Esophagus muscularis mucosa (tissue), 4 donors: ENCODE results near the gene UFM1. TPM values are rescaled to one million over a fixed set of nuclear protein-coding genes. Genes with fewer than 3 reads are reported as not detected.

Source experiments
- DNase-seq: peaks from one replicate; pipeline ENCODE4 v3.0.0-alpha.2; 2017; ENCODE audit errors: extremely low spot score
- H3K27ac ChIP-seq, 4 donors: fragments of 200-600 bp; sonication (generic); replicated peaks in 1 of 4; 1 replicate in 3 of 4; 2 replicates in 1 of 4; pipeline ENCODE4 v1.5.1; 2016 to 2019; ENCODE audit warnings: mild to moderate bottlenecking in 1 of 4
- H3K27me3 ChIP-seq, 4 donors: fragments of 200-600 bp; sonication (generic); one replicate each; pipeline versions ENCODE4 v1.5.1 to v1.6.0; 2016 to 2019
- H3K36me3 ChIP-seq, 4 donors: fragments of 200-600 bp; sonication (generic); one replicate each; pipeline ENCODE4 v1.5.1; 2016 to 2019
- H3K4me1 ChIP-seq, 4 donors: fragments of 200-600 bp; sonication (generic); one replicate each; pipeline ENCODE4 v1.5.1; 2016 to 2019
- H3K4me3 ChIP-seq, 4 donors: fragments of 200-600 bp; sonication (generic); 1 replicate in 2 of 4; 2 replicates in 2 of 4; pipeline ENCODE4 v1.5.1; 2016 to 2019; ENCODE audit warnings: mild to moderate bottlenecking in 4 of 4, moderate library complexity in 1 of 4
- H3K9me3 ChIP-seq, 4 donors: fragments of 200-600 bp; sonication (generic); 1 replicate in 3 of 4; 2 replicates in 1 of 4; pipeline ENCODE4 v1.5.1; 2016 to 2019
- EP300 ChIP-seq: sonication (generic); formaldehyde crosslinking; IDR thresholded peaks from one replicate; pipeline ENCODE4 v1.6.1; 2017; ENCODE audit warnings: antibody characterized with exemption
- POLR2A ChIP-seq: fragments of 450-650 bp; IDR thresholded peaks from one replicate; pipeline ENCODE4 v1.6.1; 2017; ENCODE audit warnings: antibody characterized with exemption, moderate library complexity, mild to moderate bottlenecking, low read depth
- POLR2AphosphoS5 ChIP-seq, 2 donors: sonication (generic); formaldehyde crosslinking; IDR thresholded peaks; one replicate each; pipeline ENCODE4 v1.6.1; 2017; ENCODE audit warnings: antibody characterized with exemption in 2 of 2
- WGBS: methylation state at CpG from one replicate; pipeline ENCODE4 v1.1.5; 2018; 5-methylcytosine and 5-hydroxymethylcytosine counted together
- intact Hi-C: fragments of 100-400 bp; cut with DNase I; formaldehyde crosslinking; loops from one replicate; pipeline ENCODE4 v1.15.1; 2023
- total RNA-seq, 4 donors: library from RNA; depleted of rRNA; stranded (reverse); fragments of >200 nt; gene quantifications; one replicate each; pipeline versions ENCODE4 v1.1.0 to v1.2.1, GENCODE V29; 2016
- TF ChIP-seq, protein P1 (sequence below), 3 experiments: fragments of 200-600 bp in 2 of 3; fragments of 450-650 bp in 1 of 3; sonication (generic) in 2 of 3; IDR thresholded peaks; one replicate each; pipeline ENCODE4 v1.5.1; 2017 to 2019; ENCODE audit warnings: antibody characterized with exemption in 3 of 3, mild to moderate bottlenecking in 2 of 3, moderate library complexity in 1 of 3

The UFM1 gene
- total RNA-seq, 4 donors from 2014 or later = 36.2 to 51.0 (median 44.4) TPM

DNA sequence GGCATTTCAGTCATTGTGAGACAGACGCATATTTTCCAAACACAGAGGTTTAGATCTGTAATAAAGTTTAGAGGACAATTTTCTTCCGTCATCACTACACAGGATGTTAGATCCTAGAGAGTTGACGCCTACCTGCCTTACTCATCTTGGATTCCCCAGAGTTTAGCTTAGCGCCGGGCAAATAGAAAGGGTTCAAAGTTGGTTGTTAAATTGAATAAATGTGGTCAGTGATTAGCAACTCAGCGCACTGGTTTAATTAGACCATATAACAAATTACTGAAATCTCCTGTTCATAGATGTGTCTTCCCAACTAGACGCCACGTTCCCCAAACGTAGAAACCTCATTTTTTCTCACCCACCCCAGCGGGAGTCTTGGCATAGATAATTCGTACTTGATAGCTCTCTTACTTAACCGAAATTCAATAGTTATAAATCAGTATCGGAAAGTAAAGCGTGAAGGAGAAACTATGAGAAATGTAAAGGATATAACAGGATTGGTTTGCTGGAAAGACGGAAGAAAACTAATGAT, 726 bp upstream of the UFM1 start:
- TF ChIP-seq, protein P1, sequence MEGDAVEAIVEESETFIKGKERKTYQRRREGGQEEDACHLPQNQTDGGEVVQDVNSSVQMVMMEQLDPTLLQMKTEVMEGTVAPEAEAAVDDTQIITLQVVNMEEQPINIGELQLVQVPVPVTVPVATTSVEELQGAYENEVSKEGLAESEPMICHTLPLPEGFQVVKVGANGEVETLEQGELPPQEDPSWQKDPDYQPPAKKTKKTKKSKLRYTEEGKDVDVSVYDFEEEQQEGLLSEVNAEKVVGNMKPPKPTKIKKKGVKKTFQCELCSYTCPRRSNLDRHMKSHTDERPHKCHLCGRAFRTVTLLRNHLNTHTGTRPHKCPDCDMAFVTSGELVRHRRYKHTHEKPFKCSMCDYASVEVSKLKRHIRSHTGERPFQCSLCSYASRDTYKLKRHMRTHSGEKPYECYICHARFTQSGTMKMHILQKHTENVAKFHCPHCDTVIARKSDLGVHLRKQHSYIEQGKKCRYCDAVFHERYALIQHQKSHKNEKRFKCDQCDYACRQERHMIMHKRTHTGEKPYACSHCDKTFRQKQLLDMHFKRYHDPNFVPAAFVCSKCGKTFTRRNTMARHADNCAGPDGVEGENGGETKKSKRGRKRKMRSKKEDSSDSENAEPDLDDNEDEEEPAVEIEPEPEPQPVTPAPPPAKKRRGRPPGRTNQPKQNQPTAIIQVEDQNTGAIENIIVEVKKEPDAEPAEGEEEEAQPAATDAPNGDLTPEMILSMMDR (IDR thresholded peaks at IDR 0.05) = no peak
- TF ChIP-seq POLR2A (no peak), POLR2AphosphoS5 (IDR thresholded peaks at IDR 0.05) (no peak), EP300 (no peak)
- Histone ChIP-seq H3K27ac (peak overlapping the region; percentile 85 to 89 (median 88)), H3K36me3 (peaks cover 0 to 7% (median 3%) of the 10 kb centered on the region in 4 donors), H3K9me3 (no peaks in the 10 kb centered on the region), H3K4me3 (peak overlapping the region; percentile 71 to 86 (median 77)), H3K4me1 (peaks cover 10 to 33% (median 28%) of the 10 kb centered on the region in 4 donors), H3K27me3 (no peaks in the 10 kb centered on the region)
- DNase-seq = no peak
- WGBS = 2% methylated on average over 15 of the region's 15 CpGs
- intact Hi-C loops = no loop called here

DNA sequence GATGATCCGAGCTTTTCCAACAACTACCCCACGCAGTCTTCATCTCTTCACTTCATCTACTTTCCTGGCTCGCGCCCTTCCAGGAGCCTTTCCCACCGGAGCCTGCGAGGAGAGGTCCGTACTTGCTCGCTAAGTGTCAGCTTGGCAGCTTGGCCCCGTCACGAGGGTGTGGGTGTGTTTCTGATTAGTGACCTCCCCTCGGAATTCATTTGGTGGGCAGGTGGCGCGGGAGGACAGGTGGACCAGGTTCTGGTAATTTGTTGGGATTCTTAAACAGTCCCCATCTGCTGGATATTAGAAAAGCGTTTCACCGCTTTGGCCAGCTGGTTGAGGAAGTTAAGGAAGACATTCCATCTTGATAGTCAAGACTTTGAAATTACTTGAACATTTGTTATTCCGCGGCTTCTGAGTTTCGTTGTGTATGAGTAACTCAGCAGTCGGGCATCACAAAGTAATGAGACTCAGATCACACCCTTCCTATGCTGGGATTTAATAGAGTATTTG, 515 bp downstream of the UFM1 start:
- H3K27ac ChIP-seq = peak overlapping the region; percentile 85 to 89 (median 88)
- peaks cover 10 to 33% (median 28%) of the 10 kb centered on the region in 4 donors for H3K4me1 ChIP-seq
- intact Hi-C loops = no loop called here
- TF ChIP-seq POLR2AphosphoS5 (IDR thresholded peaks at IDR 0.05) (no peak), EP300 (no peak), POLR2A (no peak)
- TF ChIP-seq, protein P1 (IDR thresholded peaks at IDR 0.05) = no peak
- H3K4me3 ChIP-seq = peak overlapping the region; percentile 71 to 86 (median 77)
- WGBS = 0% methylated on average over 13 of the region's 19 CpGs
- H3K9me3 ChIP-seq = no peaks in the 10 kb centered on the region
- H3K27me3 ChIP-seq = no peaks in the 10 kb centered on the region
- peaks cover 0 to 19% (median 12%) of the 10 kb centered on the region in 4 donors for H3K36me3 ChIP-seq
- no peak for DNase-seq

DNA sequence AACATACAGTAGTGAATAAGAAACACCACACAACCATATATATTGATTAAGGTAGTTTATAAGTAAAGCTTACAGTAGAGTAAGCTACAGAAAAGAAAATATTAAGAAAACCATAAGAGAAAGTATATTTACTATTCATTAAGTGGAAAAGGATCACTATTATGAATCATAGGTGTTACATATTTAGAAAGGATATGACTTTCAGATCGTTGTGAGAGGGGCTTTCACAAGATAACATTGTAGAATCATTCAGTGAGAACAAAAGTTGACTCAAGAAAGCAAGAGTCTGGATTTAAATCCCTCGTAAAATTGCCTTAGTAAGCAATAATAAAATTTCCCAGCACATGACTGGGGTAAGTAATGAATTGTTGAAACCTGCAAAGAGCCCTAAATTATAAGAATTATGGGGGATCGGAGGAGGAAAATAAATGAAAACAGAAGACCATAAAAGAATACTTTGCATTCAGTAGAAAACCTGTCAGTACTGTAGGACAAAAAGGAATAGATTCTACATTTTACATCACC, 6.0 kb downstream of the UFM1 start:
- TF ChIP-seq POLR2A = no peak
- TF ChIP-seq, protein P1 (IDR thresholded peaks at IDR 0.05) = no peak
- TF ChIP-seq POLR2AphosphoS5 (IDR thresholded peaks at IDR 0.05) = no peak
- no peak for TF ChIP-seq EP300
- 91% methylated on average over 2 of the region's 3 CpGs for WGBS
- Histone ChIP-seq H3K9me3 (no peaks in the 10 kb centered on the region), H3K27me3 (no peaks in the 10 kb centered on the region), H3K27ac (no peak overlapping the region), H3K36me3 (peaks cover 5 to 51% (median 28%) of the 10 kb centered on the region in 4 donors), H3K4me3 (no peak overlapping the region), H3K4me1 (peaks cover 9 to 33% (median 25%) of the 10 kb centered on the region in 4 donors)
- no peak for DNase-seq
- intact Hi-C loops = no loop called here

DNA sequence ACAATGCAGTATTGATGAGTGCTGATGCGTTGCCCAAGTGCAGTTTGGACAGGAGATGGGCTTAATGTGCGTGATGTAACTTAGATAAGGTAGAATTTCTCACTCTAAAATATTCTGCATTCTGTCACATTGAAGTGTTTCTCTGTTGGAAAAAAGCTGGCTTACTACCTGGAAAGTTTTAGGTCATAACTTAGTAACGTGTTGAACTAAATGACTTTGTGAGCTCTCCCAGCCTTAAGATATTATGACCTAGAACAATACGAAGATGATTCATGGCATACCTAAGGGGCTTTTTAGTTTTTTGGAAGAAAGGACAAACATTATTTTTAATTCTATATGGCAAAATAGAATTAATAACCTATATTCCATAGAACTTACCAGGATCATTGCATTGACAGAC, 9.0 kb downstream of the UFM1 start:
- peaks cover 0 to 12% (median 6%) of the 10 kb centered on the region in 4 donors for H3K4me1 ChIP-seq

More for the DNA sequence above, 9.0 kb downstream of the UFM1 start:
- TF ChIP-seq, protein P1 (IDR thresholded peaks at IDR 0.05) = no peak
- TF ChIP-seq POLR2A = no peak
- TF ChIP-seq POLR2AphosphoS5 (IDR thresholded peaks at IDR 0.05) = no peak
- no peak for TF ChIP-seq EP300
- intact Hi-C loops = no loop called here
- DNase-seq = no peak
- no peaks in the 10 kb centered on the region for H3K27me3 ChIP-seq
- H3K4me3 ChIP-seq = no peak overlapping the region
- no peaks in the 10 kb centered on the region for H3K9me3 ChIP-seq
- H3K36me3 ChIP-seq = peaks cover 5 to 72% (median 36%) of the 10 kb centered on the region in 4 donors
- no peak overlapping the region for H3K27ac ChIP-seq
- 47% methylated on average over 4 of the region's 4 CpGs for WGBS
